CD14-positive monocyte (primary cell): ENCODE data around the gene GREB1L. TPM values are rescaled to one million over a fixed set of nuclear protein-coding genes. Genes with fewer than 3 reads are reported as not detected.

ENCODE experiments used
- DNase-seq, 3 donors: peaks; one replicate each; pipeline ENCODE4 v3.0.0-alpha.2; 2011 to 2022
- H2AFZ ChIP-seq: 2 replicates; pipeline ENCODE4 v1.6.0; 2012; ENCODE audit warnings: mild to moderate bottlenecking, low read depth, low read length, inconsistent platforms; ENCODE audit not compliant: insufficient read depth, poor library complexity, severe bottlenecking
- H3K27ac ChIP-seq, 2 donors: 1 replicate in 1 of 2; 2 replicates in 1 of 2; pipeline ENCODE4 v1.5.1; 2012 to 2013; ENCODE audit warnings: low read length in 2 of 2, control low read depth in 1 of 2, inconsistent platforms in 1 of 2, low read depth in 1 of 2, mild to moderate bottlenecking in 1 of 2
- H3K27me3 ChIP-seq, 2 donors: one replicate each; pipeline versions ENCODE4 v1.6.0 to v1.6.1; 2011 to 2013; ENCODE audit warnings: low read length in 2 of 2; ENCODE audit not compliant: control insufficient read depth in 2 of 2, insufficient read depth in 2 of 2
- H3K36me3 ChIP-seq, 2 donors: replicated peaks in 1 of 2; 1 replicate in 1 of 2; 2 replicates in 1 of 2; pipeline versions ENCODE4 v1.5.1 to v1.6.1; 2012 to 2013; ENCODE audit warnings: low read length in 2 of 2, control low read depth in 1 of 2, inconsistent platforms in 1 of 2, mild to moderate bottlenecking in 1 of 2; ENCODE audit not compliant: insufficient read depth in 2 of 2, control insufficient read depth in 1 of 2
- H3K4me1 ChIP-seq, 2 donors: 1 replicate in 1 of 2; 2 replicates in 1 of 2; pipeline versions ENCODE4 v1.5.1 to v1.6.1; 2012 to 2013; ENCODE audit warnings: low read length in 2 of 2, control low read depth in 1 of 2, inconsistent platforms in 1 of 2, mild to moderate bottlenecking in 1 of 2, moderate library complexity in 1 of 2; ENCODE audit not compliant: insufficient read depth in 2 of 2, control insufficient read depth in 1 of 2
- H3K4me2 ChIP-seq: replicated peaks from 2 replicates; pipeline ENCODE3; 2012; ENCODE audit warnings: low read length, moderate library complexity, mild to moderate bottlenecking; ENCODE audit not compliant: poor library complexity, severe bottlenecking; ENCODE audit errors: extremely low read depth
- H3K4me3 ChIP-seq, 3 experiments: fragments of 200-600 bp in 1 of 3; sonication (generic) in 1 of 3; replicated peaks in 1 of 3; 1 replicate in 2 of 3; 2 replicates in 1 of 3; pipeline ENCODE4 v1.5.1; 2011 to 2013; ENCODE audit warnings: low read length in 3 of 3, mild to moderate bottlenecking in 3 of 3, control low read depth in 2 of 3, low read depth in 2 of 3, inconsistent platforms in 1 of 3, moderate library complexity in 1 of 3
- H3K79me2 ChIP-seq: 2 replicates; pipeline ENCODE4 v1.6.0; 2012; ENCODE audit warnings: mild to moderate bottlenecking, control low read depth, inconsistent platforms, low read length, moderate library complexity; ENCODE audit not compliant: insufficient read depth
- H3K9ac ChIP-seq: 2 replicates; pipeline ENCODE4 v1.6.0; 2017; ENCODE audit warnings: low read length, mild to moderate bottlenecking; ENCODE audit not compliant: insufficient read depth, poor library complexity, severe bottlenecking
- H3K9me3 ChIP-seq, 2 donors: replicated peaks in 1 of 2; 1 replicate in 1 of 2; 2 replicates in 1 of 2; pipeline versions ENCODE4 v1.5.1 to v1.6.1; 2012 to 2013; ENCODE audit warnings: low read length in 2 of 2, control low read depth in 1 of 2; ENCODE audit not compliant: control insufficient read depth in 1 of 2, insufficient read depth in 1 of 2
- H4K20me1 ChIP-seq: 2 replicates; pipeline ENCODE4 v1.6.0; 2012; ENCODE audit warnings: mild to moderate bottlenecking, low read length, control low read depth, moderate library complexity; ENCODE audit not compliant: insufficient read depth
- H3K27ac Mint-ChIP-seq, 7 donors: one replicate each; pipeline ENCODE4 v1.8.0; 2020; ENCODE audit warnings: mild to moderate bottlenecking in 7 of 7, mixed read lengths in 7 of 7, moderate library complexity in 6 of 7, inconsistent platforms in 2 of 7
- H3K27me3 Mint-ChIP-seq, 3 donors: one replicate each; pipeline ENCODE4 v1.8.0; 2021 to 2022; ENCODE audit warnings: low read depth in 3 of 3, mild to moderate bottlenecking in 3 of 3, mixed read lengths in 3 of 3, moderate library complexity in 3 of 3, inconsistent platforms in 1 of 3
- H3K36me3 Mint-ChIP-seq, 2 donors: one replicate each; pipeline ENCODE4 v1.8.0; 2020; ENCODE audit warnings: mixed read lengths in 2 of 2, inconsistent platforms in 1 of 2, mild to moderate bottlenecking in 1 of 2
- H3K4me1 Mint-ChIP-seq: one replicate; pipeline ENCODE4 v1.8.0; 2020; ENCODE audit warnings: mild to moderate bottlenecking, mixed read lengths
- H3K4me3 Mint-ChIP-seq, 2 donors: one replicate each; pipeline ENCODE4 v1.8.0; 2020; ENCODE audit warnings: mild to moderate bottlenecking in 2 of 2, mixed read lengths in 2 of 2, moderate library complexity in 1 of 2
- H3K9me3 Mint-ChIP-seq, 7 donors: one replicate each; pipeline ENCODE4 v1.8.0; 2020 to 2022; ENCODE audit warnings: mixed read lengths in 7 of 7, mild to moderate bottlenecking in 6 of 7, moderate library complexity in 6 of 7, inconsistent platforms in 2 of 7
- CTCF ChIP-seq: fragments of 200-600 bp; IDR thresholded peaks from one replicate; pipeline ENCODE4 v1.8.0; 2022; ENCODE audit warnings: antibody characterized with exemption, mild to moderate bottlenecking
- WGBS: methylation state at CpG from one replicate; pipeline ENCODE4 v1.1.5; 2013; ENCODE audit warnings: missing lambda C conversion rate; ENCODE audit not compliant: insufficient coverage; 5-methylcytosine and 5-hydroxymethylcytosine counted together
- intact Hi-C, 2 donors: fragments of 100-400 bp; cut with micrococcal nuclease; formaldehyde crosslinking; loops; one replicate each; pipeline versions ENCODE4 v1.15.0 to v1.15.1; 2023
- polyA plus RNA-seq, 3 donors: library from polyadenylated mRNA; depleted of rRNA in 1 of 3; unstranded in 2 of 3; stranded (reverse) in 1 of 3; fragments of 300-500 nt in 2 of 3; fragments of >200 nt in 1 of 3; fragmentation: Illumina TruSeq in 2 of 3; gene quantifications; 1 replicate in 2 of 3; 2 replicates in 1 of 3; pipeline ENCODE4 v1.2.3, GENCODE V29; 2012 to 2021

GREB1L gene
- polyA plus RNA-seq, 3 donors, result 0.02 to 0.03 TPM; not detected in 1

DNA sequence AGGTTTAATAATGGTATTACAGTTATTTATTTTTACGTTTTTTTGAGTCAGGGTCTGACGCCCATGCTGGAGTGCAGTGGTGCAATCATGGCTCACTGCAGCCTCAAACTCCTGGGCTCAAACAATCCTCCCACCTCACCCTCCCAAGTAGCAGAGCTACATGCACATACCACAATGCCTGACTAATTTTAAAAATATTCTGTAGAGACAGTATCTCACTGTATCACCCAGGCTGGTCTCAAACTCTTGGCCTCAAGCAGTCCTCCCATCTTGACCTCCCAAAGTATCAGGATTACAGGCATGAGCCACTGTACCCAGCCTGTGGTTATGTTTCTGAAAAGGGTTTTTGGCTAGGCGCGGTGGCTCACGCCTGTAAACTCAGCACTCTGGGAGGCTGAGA, 237.7 kb downstream of the GREB1L start:
- Histone ChIP-seq H3K9ac (no peak overlapping the region), H3K79me2 (no peaks in the 10 kb centered on the region), H3K4me3 (no peak overlapping the region), H2AFZ (no peak overlapping the region), H3K27ac (no peak overlapping the region), H3K27me3 (no peaks in the 10 kb centered on the region), H3K9me3 (no peaks in the 10 kb centered on the region), H4K20me1 (no peaks in the 10 kb centered on the region), H3K4me1 (no peaks in the 10 kb centered on the region), H3K4me2 (no peak overlapping the region), H3K36me3 (no peaks in the 10 kb centered on the region)
- no peak overlapping the region for H3K4me3 Mint-ChIP-seq
- no peaks in the 10 kb centered on the region for H3K4me1 Mint-ChIP-seq
- DNase-seq, result no peak
- H3K36me3 Mint-ChIP-seq, result no peaks in the 10 kb centered on the region
- WGBS, result no CpG with 5 or more reads among the region's 5 CpGs
- H3K27me3 Mint-ChIP-seq, result peaks cover 3 to 9% (median 8%) of the 10 kb centered on the region in 3 donors
- H3K9me3 Mint-ChIP-seq, result peaks cover 0 to 3% (median 0%) of the 10 kb centered on the region in 7 donors
- no peak for TF ChIP-seq CTCF
- no peak overlapping the region for H3K27ac Mint-ChIP-seq
- intact Hi-C loops, result no loop called here

- TF ChIP-seq CTCF, result no peak
- Histone ChIP-seq H3K27me3 (no peaks in the 10 kb centered on the region), H3K9ac (no peak overlapping the region), H3K36me3 (no peaks in the 10 kb centered on the region), H3K27ac (no peak overlapping the region), H4K20me1 (no peaks in the 10 kb centered on the region), H3K4me2 (no peak overlapping the region), H3K4me3 (no peak overlapping the region), H3K9me3 (no peaks in the 10 kb centered on the region), H2AFZ (no peak overlapping the region), H3K79me2 (no peaks in the 10 kb centered on the region), H3K4me1 (no peaks in the 10 kb centered on the region)
- Mint-ChIP-seq H3K4me1 (no peaks in the 10 kb centered on the region), H3K9me3 (no peaks in the 10 kb centered on the region), H3K36me3 (no peaks in the 10 kb centered on the region), H3K4me3 (no peak overlapping the region), H3K27ac (no peak overlapping the region), H3K27me3 (peaks cover 2 to 7% (median 6%) of the 10 kb centered on the region in 3 donors)
- WGBS, result no CpG with 5 or more reads among the region's 2 CpGs
- DNase-seq, result no peak
- intact Hi-C loops, result no loop called here
These were observed 239.7 kb downstream of the GREB1L start for GRCh38 chr18:21481739-21482138.
